Trophoblast cell (in vitro differentiated cells and primary cell): ENCODE data around the gene CTSA.
A peak's percentile ranks its signal among the peaks of the same experiment; 100 is the strongest.
"Not testable (repeated sequence)": the region's sequence is repeated elsewhere in the genome, so short reads cannot be mapped to it uniquely, and the experiment has no call there.

ENCODE experiments used
- DNase-seq, 2 donors: peaks; one replicate each; pipeline ENCODE4 v3.0.0-alpha.2; 2016
- H2AFZ ChIP-seq: 2 replicates; pipeline ENCODE4 v1.6.1; 2013; ENCODE audit warnings: low read length, moderate library complexity, mild to moderate bottlenecking; ENCODE audit not compliant: insufficient read depth, poor library complexity
- H2AK5ac ChIP-seq: 2 replicates; pipeline ENCODE4 v1.6.1; 2013; ENCODE audit warnings: mild to moderate bottlenecking, low read length
- H2BK120ac ChIP-seq: 2 replicates; pipeline ENCODE4 v1.6.1; 2013; ENCODE audit warnings: low read length, mild to moderate bottlenecking, moderate library complexity; ENCODE audit not compliant: insufficient read depth, poor library complexity
- H2BK12ac ChIP-seq: 2 replicates; pipeline ENCODE4 v1.6.1; 2013; ENCODE audit warnings: mild to moderate bottlenecking, low read length, moderate library complexity
- H2BK5ac ChIP-seq: 2 replicates; pipeline ENCODE4 v1.6.1; 2013; ENCODE audit warnings: low read length, low read depth, moderate library complexity, mild to moderate bottlenecking; ENCODE audit not compliant: poor library complexity
- H3K14ac ChIP-seq: 2 replicates; pipeline ENCODE4 v1.6.1; 2013; ENCODE audit warnings: mild to moderate bottlenecking, low read length
- H3K18ac ChIP-seq: 2 replicates; pipeline ENCODE4 v1.6.1; 2013; ENCODE audit warnings: mild to moderate bottlenecking, low read length
- H3K23ac ChIP-seq: 2 replicates; pipeline ENCODE4 v1.6.1; 2013; ENCODE audit warnings: low read length
- H3K27ac ChIP-seq: 2 replicates; pipeline ENCODE4 v1.5.1; 2013; ENCODE audit warnings: low read depth, mild to moderate bottlenecking, inconsistent platforms, low read length, moderate library complexity
- H3K27me3 ChIP-seq: 2 replicates; pipeline ENCODE4 v1.6.1; 2013; ENCODE audit warnings: inconsistent platforms, mild to moderate bottlenecking, low read length, moderate library complexity; ENCODE audit not compliant: insufficient read depth
- H3K36me3 ChIP-seq, 2 experiments: 1 replicate in 1 of 2; 2 replicates in 1 of 2; pipeline ENCODE4 v1.6.1; 2013; ENCODE audit warnings: low read length in 2 of 2, mild to moderate bottlenecking in 2 of 2, moderate library complexity in 1 of 2; ENCODE audit not compliant: insufficient read depth in 2 of 2, control insufficient read depth in 1 of 2
- H3K4ac ChIP-seq: 2 replicates; pipeline ENCODE4 v1.6.1; 2013; ENCODE audit warnings: low read depth, mild to moderate bottlenecking, low read length, moderate library complexity
- H3K4me1 ChIP-seq, 2 experiments: 1 replicate in 1 of 2; 2 replicates in 1 of 2; pipeline ENCODE4 v1.6.1; 2013; ENCODE audit warnings: low read length in 2 of 2, mild to moderate bottlenecking in 2 of 2, moderate library complexity in 1 of 2; ENCODE audit not compliant: insufficient read depth in 2 of 2, control insufficient read depth in 1 of 2
- H3K4me2 ChIP-seq: 2 replicates; pipeline ENCODE4 v1.6.1; 2013; ENCODE audit warnings: inconsistent platforms, mild to moderate bottlenecking, low read length, moderate library complexity
- H3K4me3 ChIP-seq: 2 replicates; pipeline ENCODE4 v1.5.1; 2013; ENCODE audit warnings: mild to moderate bottlenecking, low read depth, low read length, inconsistent platforms
- H3K79me1 ChIP-seq: one replicate; pipeline ENCODE4 v1.6.1; 2013; ENCODE audit warnings: low read length
- H3K79me2 ChIP-seq: 2 replicates; pipeline ENCODE4 v1.6.1; 2013; ENCODE audit warnings: low read length, mild to moderate bottlenecking; ENCODE audit not compliant: control insufficient read depth, insufficient read depth, poor library complexity
- H3K9ac ChIP-seq: 2 replicates; pipeline ENCODE4 v1.6.1; 2013; ENCODE audit warnings: mild to moderate bottlenecking, low read length
- H3K9me3 ChIP-seq: 2 replicates; pipeline ENCODE4 v1.6.1; 2013; ENCODE audit warnings: low read depth, mild to moderate bottlenecking, control low read depth, inconsistent platforms, low read length; ENCODE audit not compliant: insufficient read depth
- H4K12ac ChIP-seq: 2 replicates; pipeline ENCODE4 v1.6.1; 2013; ENCODE audit warnings: low read depth, mild to moderate bottlenecking, low read length, moderate library complexity
- H4K8ac ChIP-seq: 2 replicates; pipeline ENCODE4 v1.6.1; 2013; ENCODE audit warnings: low read depth, mild to moderate bottlenecking, low read length, moderate library complexity
- H4K91ac ChIP-seq: one replicate; pipeline ENCODE4 v1.6.1; 2013; ENCODE audit warnings: low read depth, mild to moderate bottlenecking, low read length, moderate library complexity
- WGBS: extraction: QIAGEN DNeasy Blood & Tissue Kit; methylation state at CpG from one replicate; pipeline ENCODE4 v1.1.7; 2013; ENCODE audit warnings: missing lambda C conversion rate; ENCODE audit not compliant: insufficient read length, insufficient coverage; ENCODE audit errors: extremely low coverage; 5-methylcytosine and 5-hydroxymethylcytosine counted together

Gene CTSA

GRCh38 chr20:45867819-45868176 is 23.3 kb upstream of the CTSA start:
- Histone ChIP-seq H3K4me2 (no peak overlapping the region), H4K8ac (no peak overlapping the region), H3K79me1 (no peaks in the 10 kb centered on the region), H3K18ac (no peak overlapping the region), H3K23ac (no peak overlapping the region), H2BK12ac (no peak overlapping the region), H3K27me3 (no peaks in the 10 kb centered on the region), H3K36me3 (no peaks in the 10 kb centered on the region), H3K79me2 (no peaks in the 10 kb centered on the region), H2AK5ac (no peak overlapping the region), H3K27ac (no peak overlapping the region), H4K12ac (no peak overlapping the region), H3K4me1 (peaks cover 5 to 7% of the 10 kb centered on the region in 2 experiments), H4K91ac (no peak overlapping the region), H2BK120ac (no peak overlapping the region), H3K14ac (no peak overlapping the region), H3K4me3 (no peak overlapping the region), H2BK5ac (no peak overlapping the region), H2AFZ (no peak overlapping the region), H3K9me3 (no peaks in the 10 kb centered on the region), H3K4ac (no peak overlapping the region), H3K9ac (no peak overlapping the region)
- peak in 1 of 2 donors; percentile 38 for DNase-seq

DNA sequence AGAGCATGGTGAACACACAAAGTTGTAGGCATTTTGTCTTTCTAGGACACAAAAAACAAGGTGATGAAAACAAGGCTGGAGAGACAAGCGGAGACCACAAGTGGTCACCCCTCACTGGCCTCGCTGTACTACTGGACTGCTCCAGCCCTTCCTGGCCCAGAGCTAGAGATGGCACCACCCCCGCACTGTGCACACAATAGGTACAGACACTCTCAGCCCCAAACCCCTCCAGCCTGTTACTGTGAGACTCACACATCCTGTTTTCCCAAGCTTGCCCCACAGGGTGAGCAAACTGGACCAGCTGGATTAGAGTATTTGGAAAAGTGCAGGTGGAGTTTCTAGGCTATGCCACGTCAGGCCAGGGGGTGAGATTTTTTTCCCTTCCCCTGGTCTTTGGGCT is 18.5 kb upstream of the CTSA start:
- H3K14ac ChIP-seq = peak overlapping the region; percentile 13
- no peaks in the 10 kb centered on the region for H3K9me3 ChIP-seq
- H3K4ac ChIP-seq = no peak overlapping the region
- no peak overlapping the region for H2AK5ac ChIP-seq
- H3K4me2 ChIP-seq = no peak overlapping the region
- peak overlapping the region; percentile 40 for H4K8ac ChIP-seq
- no peak overlapping the region for H2BK5ac ChIP-seq
- H2AFZ ChIP-seq = no peak overlapping the region
- no peak overlapping the region for H4K91ac ChIP-seq
- H2BK12ac ChIP-seq = no peak overlapping the region
- WGBS = no CpG with 5 or more reads among the region's 4 CpGs
- no peaks in the 10 kb centered on the region for H3K27me3 ChIP-seq
- no peak overlapping the region for H3K27ac ChIP-seq
- H3K18ac ChIP-seq = no peak overlapping the region
- no peak overlapping the region for H3K4me3 ChIP-seq
- H3K79me1 ChIP-seq = no peaks in the 10 kb centered on the region
- H4K12ac ChIP-seq = no peak overlapping the region
- DNase-seq = peak in 1 of 2 donors; percentile 14
- H3K4me1 ChIP-seq = peaks cover 5 to 10% of the 10 kb centered on the region in 2 experiments
- peaks cover 6 to 8% of the 10 kb centered on the region in 2 experiments for H3K36me3 ChIP-seq
- H3K79me2 ChIP-seq = no peaks in the 10 kb centered on the region
- H3K23ac ChIP-seq = no peak overlapping the region
- no peak overlapping the region for H3K9ac ChIP-seq
- H2BK120ac ChIP-seq = no peak overlapping the region

DNA sequence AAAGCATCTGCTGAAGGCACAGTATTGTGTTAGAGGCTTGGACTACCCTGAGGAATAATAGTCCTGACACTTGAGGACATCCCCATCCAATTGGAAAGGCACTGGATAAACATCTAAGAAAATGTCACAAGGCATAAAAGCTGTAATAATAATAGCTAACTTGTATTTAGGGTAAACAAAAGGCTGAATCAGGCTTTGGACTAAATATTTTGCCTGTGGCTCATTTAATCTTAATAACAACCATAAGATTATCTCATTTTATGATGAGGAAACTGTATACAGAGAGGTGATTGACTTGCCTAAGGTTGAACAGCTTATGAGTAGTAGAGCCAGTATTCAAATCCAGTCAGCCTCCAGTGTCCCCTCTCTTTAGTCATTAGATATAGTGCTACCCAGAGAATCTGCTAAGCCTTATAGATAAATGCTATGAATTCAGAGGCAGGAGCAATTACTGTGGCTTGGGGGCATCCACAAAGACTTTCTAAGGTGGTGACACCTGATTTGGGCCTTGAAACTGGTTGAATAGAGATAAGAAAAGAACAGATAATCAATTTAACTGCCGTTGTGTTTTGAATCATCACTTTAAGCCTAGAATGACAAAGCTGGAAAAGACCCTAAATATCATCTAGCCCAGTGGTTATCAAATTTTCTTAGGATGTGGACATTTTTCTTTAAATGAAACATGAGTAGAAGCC is 17.6 kb upstream of the CTSA start:
- Histone ChIP-seq H4K91ac (no peak overlapping the region), H3K27me3 (no peaks in the 10 kb centered on the region), H3K4me2 (no peak overlapping the region), H4K12ac (no peak overlapping the region), H3K9ac (no peak overlapping the region), H2BK5ac (no peak overlapping the region), H3K36me3 (peaks cover 12 to 14% of the 10 kb centered on the region in 2 experiments), H2BK120ac (no peak overlapping the region), H3K18ac (no peak overlapping the region), H3K4me1 (peaks cover 5 to 10% of the 10 kb centered on the region in 2 experiments), H3K14ac (no peak overlapping the region), H3K79me2 (no peaks in the 10 kb centered on the region), H2BK12ac (no peak overlapping the region), H3K27ac (no peak overlapping the region), H3K9me3 (no peaks in the 10 kb centered on the region), H3K4me3 (no peak overlapping the region), H4K8ac (no peak overlapping the region), H3K23ac (no peak overlapping the region), H3K79me1 (no peaks in the 10 kb centered on the region), H2AFZ (no peak overlapping the region), H3K4ac (no peak overlapping the region), H2AK5ac (no peak overlapping the region)
- DNase-seq = no peak
- no CpG with 5 or more reads among the region's 1 CpG for WGBS

- H3K4me2 ChIP-seq, H3K9ac ChIP-seq, H2BK120ac ChIP-seq, H3K4me3 ChIP-seq, H3K4ac ChIP-seq, H3K79me2 ChIP-seq, H3K23ac ChIP-seq, H2BK12ac ChIP-seq, H4K12ac ChIP-seq, H2AK5ac ChIP-seq, H3K27me3 ChIP-seq, H3K18ac ChIP-seq, H4K91ac ChIP-seq, DNase-seq, H2AFZ ChIP-seq, H3K14ac ChIP-seq, H2BK5ac ChIP-seq, H4K8ac ChIP-seq, H3K9me3 ChIP-seq, H3K27ac ChIP-seq, H3K79me1 ChIP-seq: not testable (repeated sequence)
- no CpG with 5 or more reads among the region's 10 CpGs for WGBS
- peaks cover 5 to 10% of the 10 kb centered on the region in 2 experiments for H3K4me1 ChIP-seq
- peaks cover 12 to 14% of the 10 kb centered on the region in 2 experiments for H3K36me3 ChIP-seq
These were observed 17.0 kb upstream of the CTSA start for GRCh38 chr20:45874104-45874481.
